PFSK-1 (cell line): Measurements from ENCODE around the gene SMIM24.

Experiments
- POLR2AphosphoS5 ChIP-seq: IDR thresholded peaks from 2 replicates; pipeline ENCODE4 v1.6.1; 2012; ENCODE audit warnings: low read depth, mild to moderate bottlenecking, control low read depth, low read length, moderate library complexity
- SIN3A ChIP-seq: IDR thresholded peaks from 2 replicates; pipeline ENCODE4 v1.6.1; 2012; ENCODE audit warnings: mild to moderate bottlenecking, low read length, moderate library complexity, borderline replicate concordance; ENCODE audit not compliant: insufficient read depth
- TAF1 ChIP-seq: IDR thresholded peaks from 2 replicates; pipeline ENCODE4 v1.6.1; 2012; ENCODE audit warnings: low read length, control low read depth, borderline replicate concordance; ENCODE audit not compliant: insufficient read depth
- TF ChIP-seq, protein P1 (sequence below), 2 experiments: IDR thresholded peaks; 2 replicates each; pipeline versions ENCODE4 v1.6.1 to v1.8.0; 2011 to 2012; ENCODE audit warnings: low read depth in 2 of 2, low read length in 2 of 2, control low read depth in 1 of 2, inconsistent platforms in 1 of 2, mild to moderate bottlenecking in 1 of 2, moderate library complexity in 1 of 2; ENCODE audit not compliant: insufficient read depth in 1 of 2

DNA sequence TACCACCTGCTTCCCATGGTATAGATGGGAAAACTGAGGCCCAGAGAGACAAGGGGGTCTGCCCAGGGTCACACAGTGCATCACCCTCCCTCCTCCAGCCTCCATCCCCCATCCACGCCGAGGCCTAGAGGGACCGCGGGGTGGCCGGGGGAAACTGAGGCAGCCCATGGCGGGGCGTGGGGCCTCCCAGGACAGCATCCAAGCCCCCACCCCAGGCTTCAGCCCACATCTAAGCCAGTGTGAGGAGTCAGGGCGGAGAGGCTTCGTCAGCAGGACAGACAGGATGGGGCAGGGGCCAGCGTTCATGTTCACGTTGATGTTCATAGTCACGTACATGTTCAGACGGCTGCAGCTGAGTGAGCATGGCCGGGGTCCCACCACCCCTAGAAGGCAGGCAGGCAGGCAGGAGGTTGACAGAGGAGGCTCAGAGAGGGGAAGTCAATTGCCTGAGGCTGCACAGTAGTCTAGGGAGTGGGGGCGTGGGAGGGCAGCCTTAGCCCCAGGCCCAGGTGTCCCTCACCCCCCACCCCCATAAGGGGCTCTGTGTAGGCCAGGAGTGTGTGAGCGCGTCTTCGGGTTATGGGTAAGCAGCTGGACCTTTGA lies 23.3 kb downstream of the SMIM24 start:
- TF ChIP-seq TAF1 (no peak), POLR2AphosphoS5 (no peak), SIN3A (no peak)
- TF ChIP-seq, protein P1, sequence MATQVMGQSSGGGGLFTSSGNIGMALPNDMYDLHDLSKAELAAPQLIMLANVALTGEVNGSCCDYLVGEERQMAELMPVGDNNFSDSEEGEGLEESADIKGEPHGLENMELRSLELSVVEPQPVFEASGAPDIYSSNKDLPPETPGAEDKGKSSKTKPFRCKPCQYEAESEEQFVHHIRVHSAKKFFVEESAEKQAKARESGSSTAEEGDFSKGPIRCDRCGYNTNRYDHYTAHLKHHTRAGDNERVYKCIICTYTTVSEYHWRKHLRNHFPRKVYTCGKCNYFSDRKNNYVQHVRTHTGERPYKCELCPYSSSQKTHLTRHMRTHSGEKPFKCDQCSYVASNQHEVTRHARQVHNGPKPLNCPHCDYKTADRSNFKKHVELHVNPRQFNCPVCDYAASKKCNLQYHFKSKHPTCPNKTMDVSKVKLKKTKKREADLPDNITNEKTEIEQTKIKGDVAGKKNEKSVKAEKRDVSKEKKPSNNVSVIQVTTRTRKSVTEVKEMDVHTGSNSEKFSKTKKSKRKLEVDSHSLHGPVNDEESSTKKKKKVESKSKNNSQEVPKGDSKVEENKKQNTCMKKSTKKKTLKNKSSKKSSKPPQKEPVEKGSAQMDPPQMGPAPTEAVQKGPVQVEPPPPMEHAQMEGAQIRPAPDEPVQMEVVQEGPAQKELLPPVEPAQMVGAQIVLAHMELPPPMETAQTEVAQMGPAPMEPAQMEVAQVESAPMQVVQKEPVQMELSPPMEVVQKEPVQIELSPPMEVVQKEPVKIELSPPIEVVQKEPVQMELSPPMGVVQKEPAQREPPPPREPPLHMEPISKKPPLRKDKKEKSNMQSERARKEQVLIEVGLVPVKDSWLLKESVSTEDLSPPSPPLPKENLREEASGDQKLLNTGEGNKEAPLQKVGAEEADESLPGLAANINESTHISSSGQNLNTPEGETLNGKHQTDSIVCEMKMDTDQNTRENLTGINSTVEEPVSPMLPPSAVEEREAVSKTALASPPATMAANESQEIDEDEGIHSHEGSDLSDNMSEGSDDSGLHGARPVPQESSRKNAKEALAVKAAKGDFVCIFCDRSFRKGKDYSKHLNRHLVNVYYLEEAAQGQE (IDR thresholded peaks at IDR 0.05; ENCODE audit: insufficient read depth in 1 of 2, low read depth in 2 of 2, low read length in 2 of 2): no peak
